ENCODE results near the gene NUP85. TPM values are rescaled to one million over a fixed set of nuclear protein-coding genes. Genes with fewer than 3 reads are reported as not detected.

Gene NUP85
- total and polyA plus RNA-seq, 2 experiments from 2014 or later = 59.4 to 114 TPM

GRCh38 chr17:75208161-75208560 is 2.7 kb downstream of the NUP85 start:
- Histone ChIP-seq H3K4me3 (no peak overlapping the region), H2AFZ (no peak overlapping the region), H3K27ac (ENCODE audit: low read depth) (0 out of 2 replicates have a peak overlapping the region, but pooled peaks have one; percentile 26), H3K36me3 (ENCODE audit: insufficient read depth) (peaks cover 38% of the 10 kb centered on the region), H3K4me2 (no peak overlapping the region), H3K4me1 (ENCODE audit: insufficient read depth) (peaks cover 14% of the 10 kb centered on the region), H3K79me2 (replicated peaks; ENCODE audit: insufficient read depth) (peaks cover 48% of the 10 kb centered on the region), H4K20me1 (replicated peaks; ENCODE audit: insufficient read depth) (peaks cover 24% of the 10 kb centered on the region), H3F3A (replicated peaks; ENCODE audit: low read depth) (peaks cover 25% of the 10 kb centered on the region), H3K9me2 (ENCODE audit: insufficient read depth) (no peaks in the 10 kb centered on the region), H3K27me3 (ENCODE audit: insufficient read depth) (no peaks in the 10 kb centered on the region)
- TF ChIP-seq NANOG (IDR thresholded peaks at IDR 0.05; ENCODE audit: borderline replicate concordance) (no peak), STAT1 (IDR thresholded peaks at IDR 0.05; ENCODE audit: unreplicated experiment) (no peak), REST (IDR thresholded peaks at IDR 0.05; ENCODE audit: unreplicated experiment) (no peak), ZNF114 (CRISPR knock-in tag; IDR thresholded peaks at IDR 0.05) (no peak), EZH2phosphoT487 (IDR thresholded peaks at IDR 0.05; ENCODE audit: unreplicated experiment) (no peak), ZNF331 (CRISPR knock-in tag; IDR thresholded peaks at IDR 0.05; ENCODE audit: low read depth) (no peak), CREB1 (CRISPR knock-in tag; IDR thresholded peaks at IDR 0.05; ENCODE audit: low read depth) (no peak), POLR2AphosphoS5 (IDR thresholded peaks at IDR 0.05; ENCODE audit: low read depth) (no peak), EZH2 (IDR thresholded peaks at IDR 0.05; ENCODE audit: low read depth, unreplicated experiment) (no peak), JUNB (IDR thresholded peaks at IDR 0.05; ENCODE audit: unreplicated experiment) (no peak)
- TF ChIP-seq, protein P1, sequence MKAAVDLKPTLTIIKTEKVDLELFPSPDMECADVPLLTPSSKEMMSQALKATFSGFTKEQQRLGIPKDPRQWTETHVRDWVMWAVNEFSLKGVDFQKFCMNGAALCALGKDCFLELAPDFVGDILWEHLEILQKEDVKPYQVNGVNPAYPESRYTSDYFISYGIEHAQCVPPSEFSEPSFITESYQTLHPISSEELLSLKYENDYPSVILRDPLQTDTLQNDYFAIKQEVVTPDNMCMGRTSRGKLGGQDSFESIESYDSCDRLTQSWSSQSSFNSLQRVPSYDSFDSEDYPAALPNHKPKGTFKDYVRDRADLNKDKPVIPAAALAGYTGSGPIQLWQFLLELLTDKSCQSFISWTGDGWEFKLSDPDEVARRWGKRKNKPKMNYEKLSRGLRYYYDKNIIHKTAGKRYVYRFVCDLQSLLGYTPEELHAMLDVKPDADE (IDR thresholded peaks at IDR 0.05) = no peak
- TF ChIP-seq, protein P2, sequence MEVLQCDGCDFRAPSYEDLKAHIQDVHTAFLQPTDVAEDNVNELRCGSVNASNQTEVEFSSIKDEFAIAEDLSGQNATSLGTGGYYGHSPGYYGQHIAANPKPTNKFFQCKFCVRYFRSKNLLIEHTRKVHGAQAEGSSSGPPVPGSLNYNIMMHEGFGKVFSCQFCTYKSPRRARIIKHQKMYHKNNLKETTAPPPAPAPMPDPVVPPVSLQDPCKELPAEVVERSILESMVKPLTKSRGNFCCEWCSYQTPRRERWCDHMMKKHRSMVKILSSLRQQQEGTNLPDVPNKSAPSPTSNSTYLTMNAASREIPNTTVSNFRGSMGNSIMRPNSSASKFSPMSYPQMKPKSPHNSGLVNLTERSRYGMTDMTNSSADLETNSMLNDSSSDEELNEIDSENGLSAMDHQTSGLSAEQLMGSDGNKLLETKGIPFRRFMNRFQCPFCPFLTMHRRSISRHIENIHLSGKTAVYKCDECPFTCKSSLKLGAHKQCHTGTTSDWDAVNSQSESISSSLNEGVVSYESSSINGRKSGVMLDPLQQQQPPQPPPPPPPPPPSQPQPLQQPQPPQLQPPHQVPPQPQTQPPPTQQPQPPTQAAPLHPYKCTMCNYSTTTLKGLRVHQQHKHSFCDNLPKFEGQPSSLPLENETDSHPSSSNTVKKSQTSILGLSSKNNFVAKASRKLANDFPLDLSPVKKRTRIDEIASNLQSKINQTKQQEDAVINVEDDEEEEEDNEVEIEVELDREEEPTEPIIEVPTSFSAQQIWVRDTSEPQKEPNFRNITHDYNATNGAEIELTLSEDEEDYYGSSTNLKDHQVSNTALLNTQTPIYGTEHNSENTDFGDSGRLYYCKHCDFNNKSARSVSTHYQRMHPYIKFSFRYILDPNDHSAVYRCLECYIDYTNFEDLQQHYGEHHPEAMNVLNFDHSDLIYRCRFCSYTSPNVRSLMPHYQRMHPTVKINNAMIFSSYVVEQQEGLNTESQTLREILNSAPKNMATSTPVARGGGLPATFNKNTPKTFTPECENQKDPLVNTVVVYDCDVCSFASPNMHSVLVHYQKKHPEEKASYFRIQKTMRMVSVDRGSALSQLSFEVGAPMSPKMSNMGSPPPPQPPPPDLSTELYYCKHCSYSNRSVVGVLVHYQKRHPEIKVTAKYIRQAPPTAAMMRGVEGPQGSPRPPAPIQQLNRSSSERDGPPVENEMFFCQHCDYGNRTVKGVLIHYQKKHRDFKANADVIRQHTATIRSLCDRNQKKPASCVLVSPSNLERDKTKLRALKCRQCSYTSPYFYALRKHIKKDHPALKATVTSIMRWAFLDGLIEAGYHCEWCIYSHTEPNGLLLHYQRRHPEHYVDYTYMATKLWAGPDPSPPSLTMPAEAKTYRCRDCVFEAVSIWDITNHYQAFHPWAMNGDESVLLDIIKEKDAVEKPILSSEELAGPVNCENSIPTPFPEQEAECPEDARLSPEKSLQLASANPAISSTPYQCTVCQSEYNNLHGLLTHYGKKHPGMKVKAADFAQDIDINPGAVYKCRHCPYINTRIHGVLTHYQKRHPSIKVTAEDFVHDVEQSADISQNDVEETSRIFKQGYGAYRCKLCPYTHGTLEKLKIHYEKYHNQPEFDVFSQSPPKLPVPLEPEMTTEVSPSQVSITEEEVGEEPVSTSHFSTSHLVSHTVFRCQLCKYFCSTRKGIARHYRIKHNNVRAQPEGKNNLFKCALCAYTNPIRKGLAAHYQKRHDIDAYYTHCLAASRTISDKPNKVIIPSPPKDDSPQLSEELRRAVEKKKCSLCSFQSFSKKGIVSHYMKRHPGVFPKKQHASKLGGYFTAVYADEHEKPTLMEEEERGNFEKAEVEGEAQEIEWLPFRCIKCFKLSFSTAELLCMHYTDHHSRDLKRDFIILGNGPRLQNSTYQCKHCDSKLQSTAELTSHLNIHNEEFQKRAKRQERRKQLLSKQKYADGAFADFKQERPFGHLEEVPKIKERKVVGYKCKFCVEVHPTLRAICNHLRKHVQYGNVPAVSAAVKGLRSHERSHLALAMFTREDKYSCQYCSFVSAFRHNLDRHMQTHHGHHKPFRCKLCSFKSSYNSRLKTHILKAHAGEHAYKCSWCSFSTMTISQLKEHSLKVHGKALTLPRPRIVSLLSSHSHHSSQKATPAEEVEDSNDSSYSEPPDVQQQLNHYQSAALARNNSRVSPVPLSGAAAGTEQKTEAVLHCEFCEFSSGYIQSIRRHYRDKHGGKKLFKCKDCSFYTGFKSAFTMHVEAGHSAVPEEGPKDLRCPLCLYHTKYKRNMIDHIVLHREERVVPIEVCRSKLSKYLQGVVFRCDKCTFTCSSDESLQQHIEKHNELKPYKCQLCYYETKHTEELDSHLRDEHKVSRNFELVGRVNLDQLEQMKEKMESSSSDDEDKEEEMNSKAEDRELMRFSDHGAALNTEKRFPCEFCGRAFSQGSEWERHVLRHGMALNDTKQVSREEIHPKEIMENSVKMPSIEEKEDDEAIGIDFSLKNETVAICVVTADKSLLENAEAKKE (CRISPR knock-in tag; IDR thresholded peaks at IDR 0.05) = no peak
- TF ChIP-seq, protein P3, sequence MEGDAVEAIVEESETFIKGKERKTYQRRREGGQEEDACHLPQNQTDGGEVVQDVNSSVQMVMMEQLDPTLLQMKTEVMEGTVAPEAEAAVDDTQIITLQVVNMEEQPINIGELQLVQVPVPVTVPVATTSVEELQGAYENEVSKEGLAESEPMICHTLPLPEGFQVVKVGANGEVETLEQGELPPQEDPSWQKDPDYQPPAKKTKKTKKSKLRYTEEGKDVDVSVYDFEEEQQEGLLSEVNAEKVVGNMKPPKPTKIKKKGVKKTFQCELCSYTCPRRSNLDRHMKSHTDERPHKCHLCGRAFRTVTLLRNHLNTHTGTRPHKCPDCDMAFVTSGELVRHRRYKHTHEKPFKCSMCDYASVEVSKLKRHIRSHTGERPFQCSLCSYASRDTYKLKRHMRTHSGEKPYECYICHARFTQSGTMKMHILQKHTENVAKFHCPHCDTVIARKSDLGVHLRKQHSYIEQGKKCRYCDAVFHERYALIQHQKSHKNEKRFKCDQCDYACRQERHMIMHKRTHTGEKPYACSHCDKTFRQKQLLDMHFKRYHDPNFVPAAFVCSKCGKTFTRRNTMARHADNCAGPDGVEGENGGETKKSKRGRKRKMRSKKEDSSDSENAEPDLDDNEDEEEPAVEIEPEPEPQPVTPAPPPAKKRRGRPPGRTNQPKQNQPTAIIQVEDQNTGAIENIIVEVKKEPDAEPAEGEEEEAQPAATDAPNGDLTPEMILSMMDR (conservative IDR thresholded peaks at IDR 0.05; ENCODE audit: low read depth in 2 of 2) = no peak
- no peak overlapping the region for H3K27ac Mint-ChIP-seq
- peaks cover 5% of the 10 kb centered on the region; the same call in 2 of the 3 replicates for H3K4me1 Mint-ChIP-seq
- H3K4me3 Mint-ChIP-seq = no peak overlapping the region
- no peaks in the 10 kb centered on the region; the same call in 2 of the 3 replicates for H3K9me3 Mint-ChIP-seq
- no peak for ATAC-seq
- DNase-seq (ENCODE audit: low spot score) = no peak
- H3K36me3 Mint-ChIP-seq (ENCODE audit: low read depth) = peaks cover 44% of the 10 kb centered on the region
- H3K27me3 Mint-ChIP-seq (ENCODE audit: insufficient read depth, low read depth, poor library complexity) = peaks cover 6% of the 10 kb centered on the region

Data from GM23338 (cell line).